Measurements from ENCODE around the gene FUS. TPM values are rescaled to one million over a fixed set of nuclear protein-coding genes. Genes with fewer than 3 reads are reported as not detected.

The FUS gene
- total RNA-seq, 2 donors from 2014 or later: 63.9 to 141 TPM

- TF ChIP-seq, protein P1, sequence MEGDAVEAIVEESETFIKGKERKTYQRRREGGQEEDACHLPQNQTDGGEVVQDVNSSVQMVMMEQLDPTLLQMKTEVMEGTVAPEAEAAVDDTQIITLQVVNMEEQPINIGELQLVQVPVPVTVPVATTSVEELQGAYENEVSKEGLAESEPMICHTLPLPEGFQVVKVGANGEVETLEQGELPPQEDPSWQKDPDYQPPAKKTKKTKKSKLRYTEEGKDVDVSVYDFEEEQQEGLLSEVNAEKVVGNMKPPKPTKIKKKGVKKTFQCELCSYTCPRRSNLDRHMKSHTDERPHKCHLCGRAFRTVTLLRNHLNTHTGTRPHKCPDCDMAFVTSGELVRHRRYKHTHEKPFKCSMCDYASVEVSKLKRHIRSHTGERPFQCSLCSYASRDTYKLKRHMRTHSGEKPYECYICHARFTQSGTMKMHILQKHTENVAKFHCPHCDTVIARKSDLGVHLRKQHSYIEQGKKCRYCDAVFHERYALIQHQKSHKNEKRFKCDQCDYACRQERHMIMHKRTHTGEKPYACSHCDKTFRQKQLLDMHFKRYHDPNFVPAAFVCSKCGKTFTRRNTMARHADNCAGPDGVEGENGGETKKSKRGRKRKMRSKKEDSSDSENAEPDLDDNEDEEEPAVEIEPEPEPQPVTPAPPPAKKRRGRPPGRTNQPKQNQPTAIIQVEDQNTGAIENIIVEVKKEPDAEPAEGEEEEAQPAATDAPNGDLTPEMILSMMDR (IDR thresholded peaks at IDR 0.05): no peak
- DNase-seq (ENCODE audit: low spot score) (no peak), ATAC-seq (ENCODE audit: insufficient number of reproducible peaks, low FRiP score, low read depth) (no peak)
- Histone ChIP-seq H3K27me3 (replicated peaks; ENCODE audit: insufficient read depth) (no peaks in the 10 kb centered on the region), H3K27ac (no peak overlapping the region), H3K4me3 (no peak overlapping the region), H3K9me3 (no peaks in the 10 kb centered on the region), H3K4me1 (ENCODE audit: control insufficient read depth in 1 of 2, low read depth in 2 of 2) (peaks cover 0 to 3% of the 10 kb centered on the region in 2 donors), H3K36me3 (peaks cover 95% of the 10 kb centered on the region)
These were observed 8.8 kb downstream of the FUS start for GRCh38 chr16:31188450-31189411.

DNA sequence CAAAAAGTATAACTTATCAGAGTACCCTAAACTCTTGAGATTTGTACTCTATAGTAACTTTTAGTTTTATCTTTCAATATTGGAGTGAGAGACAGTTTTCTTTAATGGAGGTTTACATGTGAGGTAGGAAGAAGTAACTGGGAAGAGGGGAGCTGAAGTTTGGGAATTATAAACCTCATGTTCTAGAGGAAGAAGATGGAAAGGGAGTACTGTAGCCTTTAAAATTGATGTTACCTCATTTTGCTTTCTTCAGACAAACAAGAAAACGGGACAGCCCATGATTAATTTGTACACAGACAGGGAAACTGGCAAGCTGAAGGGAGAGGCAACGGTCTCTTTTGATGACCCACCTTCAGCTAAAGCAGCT is 9.5 kb downstream of the FUS start:
- TF ChIP-seq, protein P1 (IDR thresholded peaks at IDR 0.05): no peak
- H3K4me1 ChIP-seq (ENCODE audit: control insufficient read depth in 1 of 2, low read depth in 2 of 2): no peaks in the 10 kb centered on the region
- no peak overlapping the region for H3K4me3 ChIP-seq
- H3K27me3 ChIP-seq (replicated peaks; ENCODE audit: insufficient read depth): no peaks in the 10 kb centered on the region
- no peak overlapping the region for H3K27ac ChIP-seq
- no peak for ATAC-seq (ENCODE audit: insufficient number of reproducible peaks, low FRiP score, low read depth)
- DNase-seq (ENCODE audit: low spot score): no peak
- no peaks in the 10 kb centered on the region for H3K9me3 ChIP-seq
- peaks cover 97% of the 10 kb centered on the region for H3K36me3 ChIP-seq

- no peak for ATAC-seq (ENCODE audit: insufficient number of reproducible peaks, low FRiP score, low read depth)
- Histone ChIP-seq H3K27me3 (replicated peaks; ENCODE audit: insufficient read depth) (no peaks in the 10 kb centered on the region), H3K27ac (no peak overlapping the region), H3K4me1 (ENCODE audit: control insufficient read depth in 1 of 2, low read depth in 2 of 2) (no peaks in the 10 kb centered on the region), H3K9me3 (no peaks in the 10 kb centered on the region), H3K36me3 (peaks cover 97% of the 10 kb centered on the region), H3K4me3 (no peak overlapping the region)
- TF ChIP-seq, protein P1 (IDR thresholded peaks at IDR 0.05): no peak
- DNase-seq (ENCODE audit: low spot score): no peak
These were observed 10.1 kb downstream of the FUS start for GRCh38 chr16:31190061-31190460.

DNA sequence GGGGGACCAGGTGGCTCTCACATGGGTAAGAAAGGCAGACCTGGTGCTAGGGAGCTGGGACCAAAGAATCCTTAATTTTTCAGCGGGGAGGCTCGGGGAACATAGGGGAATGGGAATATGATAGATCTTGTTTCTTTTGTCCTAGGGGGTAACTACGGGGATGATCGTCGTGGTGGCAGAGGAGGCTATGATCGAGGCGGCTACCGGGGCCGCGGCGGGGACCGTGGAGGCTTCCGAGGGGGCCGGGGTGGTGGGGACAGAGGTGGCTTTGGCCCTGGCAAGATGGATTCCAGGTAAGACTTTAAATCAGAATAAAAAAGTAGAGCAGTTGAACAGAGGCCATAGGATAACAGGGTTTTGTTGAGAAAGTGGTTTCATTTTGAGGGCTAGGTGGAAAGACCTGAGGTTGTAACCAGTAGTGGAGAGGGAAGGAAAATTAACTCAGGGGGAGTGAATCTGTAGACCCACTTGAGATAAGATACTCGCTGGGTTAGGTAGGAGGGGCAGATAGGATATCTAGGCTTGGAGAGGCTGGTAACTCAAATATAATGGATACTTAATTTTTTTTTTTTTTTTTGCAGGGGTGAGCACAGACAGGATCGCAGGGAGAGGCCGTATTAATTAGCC is 11.0 kb downstream of the FUS start:
- DNase-seq (ENCODE audit: low spot score): no peak
- H3K27ac ChIP-seq: no peak overlapping the region
- H3K4me3 ChIP-seq: no peak overlapping the region
- TF ChIP-seq, protein P1 (IDR thresholded peaks at IDR 0.05): no peak
- no peaks in the 10 kb centered on the region for H3K4me1 ChIP-seq (ENCODE audit: control insufficient read depth in 1 of 2, low read depth in 2 of 2)
- ATAC-seq (ENCODE audit: insufficient number of reproducible peaks, low FRiP score, low read depth): no peak
- peaks cover 93% of the 10 kb centered on the region for H3K36me3 ChIP-seq
- no peaks in the 10 kb centered on the region for H3K27me3 ChIP-seq (replicated peaks; ENCODE audit: insufficient read depth)
- no peaks in the 10 kb centered on the region for H3K9me3 ChIP-seq

- no peaks in the 10 kb centered on the region for H3K4me1 ChIP-seq (ENCODE audit: control insufficient read depth in 1 of 2, low read depth in 2 of 2)
- no peaks in the 10 kb centered on the region for H3K9me3 ChIP-seq
- no peak overlapping the region for H3K4me3 ChIP-seq
- H3K27me3 ChIP-seq (replicated peaks; ENCODE audit: insufficient read depth): no peaks in the 10 kb centered on the region
- TF ChIP-seq, protein P1 (IDR thresholded peaks at IDR 0.05): no peak
- H3K36me3 ChIP-seq: peaks cover 84% of the 10 kb centered on the region
- no peak for DNase-seq (ENCODE audit: low spot score)
- no peak for ATAC-seq (ENCODE audit: insufficient number of reproducible peaks, low FRiP score, low read depth)
- H3K27ac ChIP-seq: no peak overlapping the region
These were observed 11.9 kb downstream of the FUS start for GRCh38 chr16:31191697-31192428.
